Measurements from ENCODE around the gene ATP9B.

ATP9B gene

GRCh38 chr18:79421275-79421857 lies 352.2 kb downstream of the ATP9B start:
- no peaks in the 10 kb centered on the region for H3K9me3 ChIP-seq (ENCODE audit: insufficient read depth, low read depth, low read length)
- H3K9me2 ChIP-seq (replicated peaks; ENCODE audit: low read depth, low read length) = no peaks in the 10 kb centered on the region
- peaks cover 14% of the 10 kb centered on the region; the same call in 1 of the 2 replicates for H3K79me2 ChIP-seq (ENCODE audit: insufficient read depth, low read length)
- H3F3A ChIP-seq (ENCODE audit: low read depth) = no peaks in the 10 kb centered on the region
- no peak overlapping the region for H3K4me3 ChIP-seq (ENCODE audit: low read length, poor library complexity, severe bottlenecking)
- no peak overlapping the region for H2AFZ ChIP-seq (ENCODE audit: low read length)
- no peak overlapping the region for H3K9ac ChIP-seq (ENCODE audit: low read depth, low read length, poor library complexity, severe bottlenecking)
- TF ChIP-seq CTCF (conservative IDR thresholded peaks at IDR 0.05; ENCODE audit: low read length) = no peak
- no peak for TF ChIP-seq EZH2phosphoT487 (IDR thresholded peaks at IDR 0.05; ENCODE audit: borderline replicate concordance)
- H4K20me1 ChIP-seq (ENCODE audit: insufficient read depth, low read length, poor library complexity, severe bottlenecking) = no peaks in the 10 kb centered on the region
- H3K4me2 ChIP-seq (ENCODE audit: low read depth, low read length, poor library complexity, severe bottlenecking) = no peak overlapping the region
- H3K36me3 ChIP-seq (ENCODE audit: insufficient read depth, low read length) = peaks cover 23% of the 10 kb centered on the region; the same call in 1 of the 2 replicates
- no peaks in the 10 kb centered on the region for H3K4me1 ChIP-seq (ENCODE audit: insufficient read depth, low read length, poor library complexity, severe bottlenecking)
- H3K27me3 ChIP-seq (ENCODE audit: insufficient read depth, low read length, poor library complexity, severe bottlenecking) = peaks cover 7% of the 10 kb centered on the region

DNA sequence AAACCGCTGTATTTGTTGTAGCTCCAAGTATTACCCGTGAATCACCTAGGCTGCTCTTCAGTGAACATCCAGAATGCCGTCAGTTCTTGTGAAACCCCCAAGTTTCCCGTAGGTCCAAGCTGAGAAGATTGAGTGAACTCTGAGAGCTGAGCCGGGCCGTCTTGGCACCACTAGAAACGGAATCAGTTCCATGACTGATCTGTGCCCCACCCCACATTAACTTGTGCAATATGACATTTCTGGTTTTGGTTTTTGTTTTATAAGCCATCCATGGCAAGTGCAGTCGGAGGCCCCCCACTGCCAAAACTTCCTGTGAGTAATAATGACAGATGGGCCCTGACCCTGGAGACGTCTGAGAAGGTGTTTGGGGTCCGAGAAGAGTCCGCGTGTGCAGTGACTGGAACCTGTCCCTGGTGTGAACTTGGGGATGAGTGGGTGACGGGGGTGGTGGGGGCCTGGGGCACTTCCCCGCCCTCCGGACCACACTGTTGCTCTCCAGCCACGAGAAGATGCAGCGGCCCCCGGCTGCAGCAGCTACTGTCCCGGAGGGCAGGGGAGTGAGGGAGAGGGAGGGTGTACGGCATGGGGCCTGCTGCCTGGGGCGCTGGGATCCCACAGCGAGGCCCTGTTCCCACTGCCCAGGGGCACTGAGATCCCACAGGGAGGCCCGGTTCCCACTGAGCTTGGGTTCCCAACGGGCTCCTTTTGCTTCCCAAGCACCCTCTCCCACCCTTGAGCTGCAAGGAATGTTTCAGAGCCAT lies 353.0 kb downstream of the ATP9B start:
- TF ChIP-seq EZH2phosphoT487 (IDR thresholded peaks at IDR 0.05; ENCODE audit: borderline replicate concordance) (no peak), CTCF (conservative IDR thresholded peaks at IDR 0.05; ENCODE audit: low read length) (no peak)
- Histone ChIP-seq H3K9ac (ENCODE audit: low read depth, low read length, poor library complexity, severe bottlenecking) (no peak overlapping the region), H3F3A (ENCODE audit: low read depth) (no peaks in the 10 kb centered on the region), H3K4me1 (ENCODE audit: insufficient read depth, low read length, poor library complexity, severe bottlenecking) (no peaks in the 10 kb centered on the region), H3K9me2 (replicated peaks; ENCODE audit: low read depth, low read length) (no peaks in the 10 kb centered on the region), H3K27me3 (ENCODE audit: insufficient read depth, low read length, poor library complexity, severe bottlenecking) (peaks cover 7% of the 10 kb centered on the region), H2AFZ (ENCODE audit: low read length) (no peak overlapping the region), H3K9me3 (ENCODE audit: insufficient read depth, low read depth, low read length) (no peaks in the 10 kb centered on the region), H3K4me3 (ENCODE audit: low read length, poor library complexity, severe bottlenecking) (no peak overlapping the region), H4K20me1 (ENCODE audit: insufficient read depth, low read length, poor library complexity, severe bottlenecking) (no peaks in the 10 kb centered on the region), H3K4me2 (ENCODE audit: low read depth, low read length, poor library complexity, severe bottlenecking) (no peak overlapping the region), H3K36me3 (ENCODE audit: insufficient read depth, low read length) (peaks cover 23% of the 10 kb centered on the region; the same call in 1 of the 2 replicates), H3K79me2 (ENCODE audit: insufficient read depth, low read length) (peaks cover 9% of the 10 kb centered on the region; the same call in 1 of the 2 replicates)

DNA sequence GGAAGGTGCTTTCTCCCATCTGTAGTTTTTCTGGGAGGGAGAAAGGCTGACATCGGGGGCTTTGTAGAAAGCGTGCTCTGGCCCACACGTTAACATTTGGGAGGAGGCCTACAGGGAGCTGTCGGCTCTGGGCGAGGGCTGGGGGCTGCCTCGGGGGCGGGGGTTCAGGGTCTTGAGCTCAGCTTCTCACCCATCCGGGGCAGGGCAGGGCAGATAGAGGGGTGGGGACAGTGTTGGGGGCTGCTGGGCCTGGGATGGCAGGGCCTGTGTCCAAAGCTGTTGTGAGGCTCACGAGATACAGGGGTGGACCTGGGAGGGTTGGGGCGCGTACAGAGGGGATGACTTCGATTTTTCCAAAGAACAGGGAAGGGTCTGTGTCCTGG lies 353.6 kb downstream of the ATP9B start:
- H4K20me1 ChIP-seq (ENCODE audit: insufficient read depth, low read length, poor library complexity, severe bottlenecking) = no peaks in the 10 kb centered on the region
- no peak overlapping the region for H2AFZ ChIP-seq (ENCODE audit: low read length)

More for the DNA sequence above, 353.6 kb downstream of the ATP9B start:
- Histone ChIP-seq H3K36me3 (ENCODE audit: insufficient read depth, low read length) (peaks cover 23% of the 10 kb centered on the region; the same call in 1 of the 2 replicates), H3F3A (ENCODE audit: low read depth) (no peaks in the 10 kb centered on the region), H3K9me2 (replicated peaks; ENCODE audit: low read depth, low read length) (no peaks in the 10 kb centered on the region), H3K9ac (ENCODE audit: low read depth, low read length, poor library complexity, severe bottlenecking) (no peak overlapping the region), H3K79me2 (ENCODE audit: insufficient read depth, low read length) (peaks cover 9% of the 10 kb centered on the region; the same call in 1 of the 2 replicates), H3K4me2 (ENCODE audit: low read depth, low read length, poor library complexity, severe bottlenecking) (no peak overlapping the region), H3K4me3 (ENCODE audit: low read length, poor library complexity, severe bottlenecking) (no peak overlapping the region), H3K4me1 (ENCODE audit: insufficient read depth, low read length, poor library complexity, severe bottlenecking) (no peaks in the 10 kb centered on the region), H3K27me3 (ENCODE audit: insufficient read depth, low read length, poor library complexity, severe bottlenecking) (peaks cover 7% of the 10 kb centered on the region), H3K9me3 (ENCODE audit: insufficient read depth, low read depth, low read length) (no peaks in the 10 kb centered on the region)
- TF ChIP-seq EZH2phosphoT487 (IDR thresholded peaks at IDR 0.05; ENCODE audit: borderline replicate concordance) = no peak

Measured in Loucy (cell line).